Fibroblast of lung (primary cell): ENCODE data around the gene FHIP1B. TPM values are rescaled to one million over a fixed set of nuclear protein-coding genes. Genes with fewer than 3 reads are reported as not detected.
"Not testable (repeated sequence)": the region's sequence is repeated elsewhere in the genome, so short reads cannot be mapped to it uniquely, and the experiment has no call there.

Source experiments
- DNase-seq, 2 donors: peaks; one replicate each; pipeline versions ENCODE4 v3.0.0 to v3.0.0-alpha.2; 2010; ENCODE audit warnings: low read depth in 2 of 2
- H2AFZ ChIP-seq: 2 replicates; pipeline ENCODE4 v1.5.1; 2012; ENCODE audit warnings: low read length, control low read depth, inconsistent platforms
- H3K27ac ChIP-seq: 2 replicates; pipeline ENCODE4 v1.5.1; 2011; ENCODE audit warnings: low read length, control low read depth; ENCODE audit not compliant: insufficient read depth
- H3K27me3 ChIP-seq: 2 replicates; pipeline ENCODE4 v1.5.1; 2011; ENCODE audit warnings: mild to moderate bottlenecking, low read length; ENCODE audit not compliant: control insufficient read depth, insufficient read depth
- H3K36me3 ChIP-seq: 2 replicates; pipeline ENCODE4 v1.5.1; 2011; ENCODE audit warnings: low read length; ENCODE audit not compliant: control insufficient read depth, insufficient read depth
- H3K4me1 ChIP-seq: 2 replicates; pipeline ENCODE4 v1.5.1; 2011; ENCODE audit warnings: low read length; ENCODE audit not compliant: control insufficient read depth, insufficient read depth; ENCODE audit errors: extremely low read depth
- H3K4me2 ChIP-seq: 2 replicates; pipeline ENCODE4 v1.5.1; 2011; ENCODE audit warnings: low read length, control low read depth; ENCODE audit not compliant: insufficient read depth; ENCODE audit errors: extremely low read depth
- H3K4me3 ChIP-seq, 4 experiments: fragments of 200-600 bp in 1 of 4; sonication (generic) in 1 of 4; replicated peaks in 1 of 4; 2 replicates each; pipeline ENCODE4 v1.5.1; 2011 to 2016; ENCODE audit warnings: low read length in 4 of 4, low read depth in 3 of 4, mild to moderate bottlenecking in 3 of 4, control low read depth in 2 of 4, inconsistent platforms in 1 of 4, mixed read lengths in 1 of 4; ENCODE audit not compliant: insufficient read depth in 1 of 4; ENCODE audit errors: control extremely low read depth in 1 of 4
- H3K79me2 ChIP-seq: 2 replicates; pipeline ENCODE4 v1.5.1; 2012; ENCODE audit warnings: mild to moderate bottlenecking, low read length, inconsistent platforms; ENCODE audit not compliant: control insufficient read depth, insufficient read depth
- H3K9ac ChIP-seq: 2 replicates; pipeline ENCODE4 v1.5.1; 2011; ENCODE audit warnings: mild to moderate bottlenecking, low read length, control low read depth; ENCODE audit not compliant: insufficient read depth
- H3K9me3 ChIP-seq: 2 replicates; pipeline ENCODE4 v1.5.1; 2012; ENCODE audit warnings: low read depth, low read length; ENCODE audit not compliant: control insufficient read depth, insufficient read depth
- H4K20me1 ChIP-seq: 2 replicates; pipeline ENCODE4 v1.5.1; 2011; ENCODE audit warnings: low read length; ENCODE audit not compliant: control insufficient read depth, insufficient read depth; ENCODE audit errors: extremely low read depth
- CTCF ChIP-seq, 2 donors: IDR thresholded peaks in 1 of 2; conservative IDR thresholded peaks in 1 of 2; 1 replicate in 1 of 2; 2 replicates in 1 of 2; pipeline ENCODE4 v1.5.1; 2011 to 2012; ENCODE audit warnings: low read length in 2 of 2, control low read depth in 1 of 2, inconsistent platforms in 1 of 2, low read depth in 1 of 2, mild to moderate bottlenecking in 1 of 2
- EZH2 ChIP-seq: IDR thresholded peaks from 2 replicates; pipeline ENCODE4 v1.5.1; 2012; ENCODE audit warnings: low read length, control low read depth, mild to moderate bottlenecking; ENCODE audit errors: missing control alignments
- polyA plus RNA-seq, 2 donors: library from polyadenylated mRNA; depleted of rRNA in 1 of 2; stranded (reverse) in 1 of 2; unstranded in 1 of 2; fragments of >200 nt; gene quantifications; 2 replicates each; pipeline ENCODE4 v1.2.1, GENCODE V29; 2011 to 2012; ENCODE audit warnings: missing spikeins in 1 of 2
- total RNA-seq: library from RNA; depleted of rRNA; stranded (reverse); fragments of >200 nt; gene quantifications from 2 replicates; pipeline ENCODE4 v1.2.1, GENCODE V29; 2014

FHIP1B gene
- total and polyA plus RNA-seq, 2 donors (not counting 1 experiment from before 2014, with no cell fraction given), result 9.2 to 15.4 TPM

GRCh38 chr11:6249770-6250555 lies 15.5 kb upstream of the FHIP1B start:
- no peak for TF ChIP-seq EZH2
- no peak for TF ChIP-seq CTCF (conservative IDR thresholded peaks at IDR 0.05 in 1 of 2, IDR thresholded peaks at IDR 0.05 in 1 of 2; ENCODE audit: low read depth in 1 of 2, low read length in 2 of 2)
- H3K27ac ChIP-seq, result no peak overlapping the region
- no peaks in the 10 kb centered on the region for H3K9me3 ChIP-seq
- H3K4me1 ChIP-seq, result no peaks in the 10 kb centered on the region
- no peak overlapping the region for H2AFZ ChIP-seq
- H3K27me3 ChIP-seq, result peaks cover under 1% of the 10 kb centered on the region
- H3K9ac ChIP-seq, result no peak overlapping the region
- DNase-seq, result peak; percentile 87
- no peak overlapping the region for H3K4me2 ChIP-seq
- H3K36me3 ChIP-seq, result no peaks in the 10 kb centered on the region
- H3K79me2 ChIP-seq, result no peaks in the 10 kb centered on the region
- H4K20me1 ChIP-seq, result no peaks in the 10 kb centered on the region
- H3K4me3 ChIP-seq, result no peak overlapping the region

GRCh38 chr11:6248897-6249296 lies 14.5 kb upstream of the FHIP1B start:
- H4K20me1 ChIP-seq, H3K79me2 ChIP-seq, H3K36me3 ChIP-seq, H3K4me1 ChIP-seq, H3K9me3 ChIP-seq, H3K4me2 ChIP-seq, H3K27ac ChIP-seq, H3K27me3 ChIP-seq, DNase-seq, H2AFZ ChIP-seq, H3K4me3 ChIP-seq, H3K9ac ChIP-seq: not testable (repeated sequence)

- no peak overlapping the region for H2AFZ ChIP-seq
- no peak overlapping the region for H3K4me3 ChIP-seq
- TF ChIP-seq EZH2 (no peak), CTCF (conservative IDR thresholded peaks at IDR 0.05 in 1 of 2, IDR thresholded peaks at IDR 0.05 in 1 of 2; ENCODE audit: low read depth in 1 of 2, low read length in 2 of 2) (no peak)
- no peaks in the 10 kb centered on the region for H3K79me2 ChIP-seq
- H3K36me3 ChIP-seq, result no peaks in the 10 kb centered on the region
- DNase-seq, result peak; percentile 19 to 78
- H3K4me2 ChIP-seq, result no peak overlapping the region
- H3K9me3 ChIP-seq, result no peaks in the 10 kb centered on the region
- no peak overlapping the region for H3K9ac ChIP-seq
- peaks cover 3% of the 10 kb centered on the region for H3K27me3 ChIP-seq
- no peak overlapping the region for H3K27ac ChIP-seq
- no peaks in the 10 kb centered on the region for H4K20me1 ChIP-seq
- no peaks in the 10 kb centered on the region for H3K4me1 ChIP-seq
Measured at GRCh38 chr11:6248248-6248647, 13.8 kb upstream of the FHIP1B start.
